Measurements from ENCODE around the gene TFR2.

Gene TFR2

DNA sequence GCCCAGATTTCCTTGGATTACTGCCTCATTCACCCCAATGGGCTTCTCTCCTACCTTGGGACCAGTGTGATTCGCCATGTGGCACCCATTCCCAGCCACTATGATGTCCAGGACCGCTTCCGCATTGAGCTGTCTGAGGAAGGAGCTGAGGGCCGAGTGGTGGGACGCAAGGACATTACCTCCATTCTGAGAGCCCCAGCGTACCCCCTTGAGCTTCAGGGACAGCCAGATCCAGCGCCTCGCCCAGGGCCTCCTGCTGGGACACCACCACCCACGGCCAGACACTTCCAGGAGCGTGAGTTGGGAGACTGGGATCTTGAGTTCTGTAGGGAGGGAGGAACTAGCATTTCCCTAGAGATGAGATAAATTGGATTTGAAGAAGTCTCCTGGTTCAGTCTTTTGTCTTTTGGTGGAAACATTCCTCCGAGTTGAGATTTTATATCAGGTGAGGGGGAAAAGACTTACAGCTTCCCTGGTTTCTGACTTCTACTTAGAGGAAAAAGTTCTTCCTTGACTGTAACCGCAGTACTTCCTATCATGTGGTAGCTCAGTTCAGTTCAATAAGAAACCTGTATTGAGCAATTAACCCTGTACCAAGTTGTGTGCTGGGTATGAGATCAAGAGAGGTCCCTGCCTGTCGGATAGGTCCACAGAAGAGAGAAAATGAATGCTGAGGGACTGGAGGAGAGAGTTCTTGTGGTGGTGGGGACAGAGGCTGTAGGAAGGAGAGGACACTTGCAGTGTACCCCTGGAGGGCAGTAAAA lies 27.8 kb downstream of the TFR2 start:
- DNase-seq (ENCODE audit: low read depth), result no peak

DNA sequence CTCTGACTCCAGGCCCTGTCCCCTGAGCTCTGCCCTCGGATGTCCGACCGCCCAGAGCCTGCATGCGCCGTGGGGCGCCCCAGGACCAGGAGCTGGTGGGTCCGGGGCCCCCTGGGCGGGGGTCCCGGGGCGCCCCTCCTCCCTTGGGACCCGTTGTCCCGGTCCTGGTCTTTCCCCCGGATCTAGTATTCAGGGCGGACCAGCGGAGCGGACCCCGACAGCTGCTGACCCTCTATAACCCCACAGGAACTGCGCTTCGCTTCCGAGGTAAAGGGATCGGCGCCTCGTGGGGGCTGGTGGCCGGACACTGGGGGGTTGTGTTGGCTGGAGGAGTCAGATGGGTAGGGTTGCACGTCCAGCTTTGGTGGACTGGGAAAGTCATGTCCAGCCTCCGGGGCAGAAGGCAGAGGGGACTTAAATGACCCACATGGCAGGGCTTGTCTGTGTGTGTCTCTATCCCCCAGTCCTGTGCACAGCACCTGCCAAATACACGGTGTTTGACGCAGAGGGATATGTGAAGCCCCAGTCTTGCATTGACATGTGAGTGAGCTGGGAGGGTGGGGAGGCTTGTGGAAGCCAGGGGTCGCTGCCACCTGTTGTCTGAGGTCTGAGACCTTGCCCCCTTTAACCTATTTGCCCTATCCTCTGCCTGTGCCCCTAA lies 28.5 kb downstream of the TFR2 start:
- no peak for DNase-seq (ENCODE audit: low read depth)

DNA sequence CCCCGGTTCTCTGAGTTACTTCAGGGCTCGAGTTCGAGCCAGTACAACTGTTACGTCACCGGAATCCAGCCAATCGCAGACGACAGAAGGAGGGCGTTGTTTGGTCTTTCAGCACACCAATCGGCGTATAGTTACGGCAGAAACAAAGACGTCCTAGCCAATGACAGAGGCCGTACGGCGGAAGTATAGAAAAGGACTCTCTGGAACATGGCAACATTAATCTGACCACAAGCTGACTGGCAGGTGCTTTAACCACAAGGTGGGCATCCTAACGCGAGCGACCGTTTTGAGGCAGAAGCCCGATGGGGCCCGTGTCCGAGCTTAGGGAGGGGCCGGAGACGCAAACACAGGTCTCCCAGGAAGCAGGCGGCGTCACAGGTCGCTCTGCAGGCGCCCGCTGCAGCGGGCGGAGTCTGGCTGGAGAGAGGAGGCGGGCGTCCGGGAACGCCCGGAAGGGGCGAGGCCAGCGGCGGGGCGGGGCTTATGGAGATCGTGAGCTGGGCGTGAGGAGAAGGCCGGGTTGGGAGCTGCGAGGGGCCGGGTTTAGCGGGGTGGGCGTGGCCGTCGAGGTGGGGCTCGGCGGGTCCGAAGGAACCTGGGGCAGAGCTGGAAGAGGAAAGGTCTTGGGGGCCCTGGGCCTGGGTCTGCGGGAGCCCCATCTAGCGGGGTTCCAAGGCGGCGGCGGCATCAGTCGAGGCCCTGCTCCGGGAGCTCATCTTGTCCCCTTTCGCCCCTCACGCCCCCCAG lies 29.2 kb downstream of the TFR2 start, which contains the start of gene MOSPD3:
TSS of gene MOSPD3 (plus strand) at position 558 of the 747 bp plus-strand sequence. CDS start 252 bp downstream, outside the sequence.
- DNase-seq (ENCODE audit: low read depth), result peak; percentile 94

DNA sequence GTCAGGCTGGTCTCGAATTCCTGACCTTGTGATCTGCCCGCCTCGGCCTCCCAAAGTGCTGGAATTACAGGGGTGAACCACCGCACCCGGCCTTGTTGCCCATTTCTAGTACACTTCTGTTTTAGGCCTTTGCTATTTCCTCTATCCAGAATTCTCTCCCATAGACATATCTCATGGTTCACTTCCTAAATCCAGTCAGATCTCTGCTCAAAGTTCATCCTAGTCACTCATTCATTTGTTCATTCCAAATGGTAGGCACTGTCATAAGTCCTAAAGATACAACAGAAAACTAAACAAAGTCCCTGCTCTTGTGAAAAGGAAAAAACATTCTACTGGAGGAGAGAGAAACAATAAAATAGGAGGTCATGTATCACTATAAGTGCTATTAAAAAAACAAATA lies 31.4 kb downstream of the TFR2 start:
- no peak for DNase-seq (ENCODE audit: low read depth)

DNA sequence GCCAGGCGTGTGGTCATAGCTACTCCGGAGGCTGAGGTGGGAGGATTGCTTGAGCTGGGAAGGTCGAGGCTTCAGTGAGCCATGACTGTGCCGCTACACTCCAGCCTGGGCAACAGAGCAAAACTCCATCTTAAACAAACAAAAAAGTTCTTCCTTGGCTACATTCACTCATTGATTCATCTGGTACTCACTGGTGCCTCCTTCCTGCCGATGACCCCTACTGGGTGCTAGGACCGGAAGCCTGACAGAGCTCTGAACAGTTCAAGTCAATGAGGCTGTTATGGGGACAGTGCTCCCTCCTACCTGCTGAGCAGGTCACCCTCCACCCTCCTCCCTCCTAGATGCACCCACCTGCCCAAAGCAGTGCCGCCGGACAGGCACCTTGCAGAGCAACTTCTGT lies 34.2 kb downstream of the TFR2 start:
- no peak for DNase-seq (ENCODE audit: low read depth)

DNA sequence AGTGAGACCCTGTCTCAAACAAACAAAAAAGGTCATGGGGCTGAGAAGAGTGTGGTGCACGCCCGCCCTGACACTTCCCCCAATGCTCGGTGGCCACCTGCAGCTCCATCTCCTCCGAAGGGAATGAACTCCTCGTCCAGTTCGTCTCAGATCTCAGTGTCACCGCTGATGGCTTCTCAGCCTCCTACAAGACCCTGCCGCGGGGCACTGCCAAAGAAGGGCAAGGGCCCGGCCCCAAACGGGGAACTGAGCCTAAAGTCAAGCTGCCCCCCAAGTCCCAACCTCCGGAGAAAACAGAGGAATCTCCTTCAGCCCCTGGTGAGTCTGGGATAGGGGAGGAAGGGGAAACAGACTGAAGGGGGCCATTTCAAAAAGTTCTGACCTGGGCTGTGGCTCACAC lies 35.0 kb downstream of the TFR2 start:
- DNase-seq (ENCODE audit: low read depth), result no peak

DNA sequence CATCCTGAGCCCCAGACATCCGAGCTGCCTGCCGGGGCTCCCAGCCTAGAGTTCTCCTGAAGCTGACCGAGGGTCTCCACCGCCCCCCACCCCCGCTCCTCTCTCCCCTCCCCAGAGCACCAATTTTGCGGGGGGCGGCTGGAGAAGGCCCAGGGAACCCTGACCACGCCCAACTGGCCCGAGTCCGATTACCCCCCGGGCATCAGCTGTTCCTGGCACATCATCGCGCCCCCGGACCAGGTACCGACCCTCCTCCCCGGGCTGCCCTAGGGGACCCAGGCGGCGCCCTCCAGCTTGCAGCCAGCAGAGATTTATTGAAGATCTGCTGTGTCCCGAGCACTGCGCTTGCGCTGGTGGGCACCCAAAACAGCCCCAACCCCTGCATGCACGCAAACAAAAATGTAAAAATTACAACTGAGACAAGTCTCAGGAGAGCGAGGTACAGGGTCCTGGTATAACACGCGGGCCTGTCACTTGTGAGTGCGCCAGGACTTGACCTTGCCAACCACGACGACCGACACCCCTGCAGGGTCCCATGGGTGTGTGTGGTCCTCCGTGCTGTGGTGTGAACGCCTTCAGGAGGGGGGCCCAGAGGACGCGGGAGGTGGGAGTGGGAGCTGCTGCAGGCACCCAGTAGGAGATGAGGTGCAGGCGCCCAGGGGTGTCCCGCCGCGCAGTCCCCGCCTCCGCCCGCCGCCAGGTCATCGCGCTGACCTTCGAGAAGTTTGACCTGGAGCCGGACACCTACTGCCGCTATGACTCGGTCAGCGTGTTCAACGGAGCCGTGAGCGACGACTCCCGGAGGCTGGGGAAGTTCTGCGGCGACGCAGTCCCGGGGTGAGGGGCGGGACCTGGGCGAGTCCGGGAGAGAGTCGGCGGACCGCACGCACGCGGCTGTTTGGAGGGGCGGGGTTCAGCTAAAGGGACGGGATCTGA lies 36.1 kb downstream of the TFR2 start:
- no peak for DNase-seq (ENCODE audit: low read depth)

DNA sequence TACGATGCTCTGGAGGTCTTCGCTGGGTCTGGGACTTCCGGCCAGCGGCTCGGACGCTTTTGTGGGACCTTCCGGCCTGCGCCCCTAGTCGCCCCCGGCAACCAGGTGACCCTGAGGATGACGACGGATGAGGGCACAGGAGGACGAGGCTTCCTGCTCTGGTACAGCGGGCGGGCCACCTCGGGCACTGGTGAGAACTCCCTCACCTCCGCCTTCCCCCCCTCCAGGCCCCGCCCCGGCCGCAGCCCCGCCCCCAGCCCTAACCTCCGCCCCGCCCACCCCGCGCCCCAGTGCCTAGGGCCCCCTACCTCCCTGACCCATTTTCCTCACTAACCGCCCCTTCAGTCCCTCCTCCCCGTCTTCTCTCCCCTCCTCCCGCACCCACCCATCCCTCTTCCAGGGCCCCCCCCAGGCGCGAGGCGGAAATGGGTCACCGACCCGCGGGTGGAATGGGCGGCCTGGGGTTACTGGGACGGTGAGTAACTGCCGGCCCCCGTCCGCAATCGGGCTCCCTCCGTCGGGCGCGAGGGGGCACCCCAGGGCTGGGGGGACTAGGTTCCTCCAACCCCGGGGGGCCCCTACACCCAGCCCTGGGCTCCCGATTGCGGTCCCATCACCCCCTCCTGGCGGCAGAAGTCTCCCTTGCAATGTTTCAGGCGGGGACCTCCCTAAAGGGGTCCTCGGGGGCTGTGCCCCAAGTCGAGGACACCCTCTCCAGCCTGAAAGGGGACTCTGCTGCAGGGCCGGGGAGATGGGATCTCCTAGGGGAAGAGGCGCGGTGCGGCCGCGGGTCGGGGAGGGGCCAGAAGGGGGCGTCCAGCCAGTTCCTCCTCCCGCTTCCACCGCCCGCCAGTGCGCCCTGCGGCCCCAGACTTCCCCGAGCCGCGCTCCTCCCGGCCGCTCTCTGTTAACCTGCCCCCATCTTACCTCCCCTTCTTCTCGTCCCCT lies 37.0 kb downstream of the TFR2 start:
- peak; percentile 60 for DNase-seq (ENCODE audit: low read depth)

DNA sequence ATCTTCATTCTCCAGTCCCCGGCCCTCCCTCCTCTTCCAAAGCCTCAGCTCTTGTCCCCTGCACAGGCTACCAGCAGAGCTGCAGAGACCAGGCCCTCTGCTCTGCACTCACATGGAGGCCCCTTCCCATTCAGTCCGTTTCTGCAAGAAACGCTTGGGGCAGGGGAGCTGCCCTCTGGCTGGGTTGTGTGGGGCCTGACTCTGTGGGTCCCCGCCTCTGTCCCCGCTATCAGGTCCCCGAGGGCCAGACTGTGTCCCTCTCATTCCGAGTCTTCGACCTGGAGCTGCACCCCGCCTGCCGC lies 37.7 kb downstream of the TFR2 start:
- no peak for DNase-seq (ENCODE audit: low read depth)

DNA sequence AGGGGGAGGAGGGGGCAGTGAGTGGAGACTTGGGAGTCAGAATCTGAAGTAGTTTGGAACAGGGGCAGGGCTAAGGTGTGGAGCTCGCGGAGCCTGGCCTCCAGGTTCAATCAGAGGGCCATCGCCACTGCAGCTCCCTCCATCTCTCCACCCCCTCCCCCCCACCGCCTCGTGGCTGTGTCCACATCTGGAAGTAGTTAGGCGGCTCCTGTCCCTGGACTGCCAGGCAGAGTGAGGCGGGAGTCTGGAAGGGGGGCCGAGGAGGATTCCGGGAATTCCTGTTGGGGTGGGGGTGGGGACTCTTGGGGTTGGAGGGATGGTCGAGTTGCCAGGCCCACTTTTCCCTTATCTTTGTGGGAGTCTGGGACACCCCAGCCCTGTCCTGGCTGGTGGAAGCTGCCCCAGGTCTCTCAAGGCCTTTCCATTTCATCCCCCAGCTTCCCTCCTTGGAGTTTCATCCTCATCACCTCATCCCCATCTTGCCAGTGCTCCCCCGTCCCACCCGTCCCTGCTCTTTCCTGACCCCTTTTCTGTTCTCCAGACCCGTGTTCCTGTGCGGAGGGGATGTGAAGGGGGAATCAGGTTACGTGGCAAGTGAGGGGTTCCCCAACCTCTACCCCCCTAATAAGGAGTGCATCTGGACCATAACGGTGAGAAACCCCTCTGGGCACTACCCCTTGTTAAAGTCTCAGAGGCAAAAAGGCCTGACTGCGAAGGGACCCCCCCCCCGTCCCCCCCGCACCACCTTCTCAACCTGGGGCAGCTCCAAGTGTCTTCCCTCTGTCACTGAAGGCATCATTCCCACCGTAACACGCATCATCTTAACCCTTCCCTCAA lies 38.2 kb downstream of the TFR2 start:
- DNase-seq (ENCODE audit: low read depth), result no peak

DNA sequence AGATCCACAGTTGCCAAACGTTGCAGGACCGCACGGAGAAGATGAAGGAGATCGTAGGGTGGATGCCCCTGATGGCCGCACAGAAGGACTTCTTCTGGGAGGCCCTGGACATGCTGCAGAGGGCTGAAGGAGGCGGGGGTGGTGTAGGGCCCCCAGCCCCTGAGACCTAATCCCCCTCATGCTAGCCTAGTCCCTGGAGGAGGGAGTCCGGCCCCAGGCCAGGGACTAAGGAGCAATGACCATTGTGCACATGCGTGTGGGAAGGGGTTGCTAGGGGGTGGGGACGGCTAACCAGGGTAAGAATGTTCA lies 40.7 kb downstream of the TFR2 start:
- no peak for DNase-seq (ENCODE audit: low read depth)

DNA sequence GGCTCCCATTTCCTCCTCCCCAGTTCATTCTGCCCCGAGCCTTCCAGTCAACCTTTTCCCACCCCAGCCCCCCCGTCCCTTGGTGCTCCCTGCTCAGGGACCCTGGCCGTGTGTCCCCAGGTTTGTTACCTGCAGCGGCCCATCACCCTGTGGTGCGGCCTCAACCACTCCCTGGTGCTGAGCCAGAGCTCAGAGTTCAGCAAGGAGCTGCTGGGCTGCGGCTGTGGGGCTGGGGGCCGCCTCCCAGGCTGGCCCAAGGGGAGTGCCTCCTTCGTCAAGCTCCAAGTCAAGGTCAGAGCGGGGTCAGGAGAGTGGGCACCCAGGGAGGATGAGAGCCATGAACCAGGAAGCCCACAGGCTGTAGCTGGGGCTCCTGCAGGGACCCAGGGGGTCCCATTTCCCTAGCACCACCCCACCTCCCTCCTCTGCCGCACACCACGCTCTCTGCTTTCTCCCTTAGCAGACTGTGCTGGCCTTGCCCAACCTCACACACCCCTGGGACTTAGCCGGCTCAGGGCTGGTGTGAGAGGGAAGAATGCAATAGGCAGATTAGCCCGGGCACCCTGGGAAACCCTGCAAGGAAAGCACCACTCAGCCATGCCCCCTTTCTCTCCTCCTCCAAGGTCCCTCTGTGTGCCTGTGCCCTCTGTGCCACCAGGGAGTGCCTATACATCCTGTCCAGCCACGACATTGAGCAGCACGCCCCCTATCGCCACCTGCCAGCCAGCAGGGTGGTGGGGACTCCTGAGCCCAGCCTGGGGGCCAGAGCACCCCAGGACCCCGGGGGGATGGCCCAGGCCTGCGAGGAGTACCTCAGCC lies 41.2 kb downstream of the TFR2 start:
- DNase-seq (ENCODE audit: low read depth), result no peak

DNA sequence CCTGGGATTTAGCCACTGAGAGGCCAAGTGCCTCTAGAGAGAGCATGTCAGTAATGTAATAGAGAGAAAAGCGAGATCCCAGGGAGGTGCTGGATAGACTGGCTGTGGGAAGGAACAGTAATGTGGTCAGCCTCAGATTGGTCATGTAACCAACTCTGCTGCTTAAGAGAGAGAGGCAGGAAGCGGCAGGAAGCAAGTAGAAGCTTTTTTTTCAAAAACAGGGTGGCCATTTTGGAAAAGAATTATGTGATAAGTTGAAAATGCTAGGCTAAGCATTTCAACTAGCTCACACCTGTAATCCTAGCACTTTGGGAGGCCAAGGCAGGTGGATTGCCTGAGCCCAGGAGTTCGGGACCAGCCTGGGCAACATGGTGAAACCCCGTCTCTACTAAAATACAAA lies 42.9 kb downstream of the TFR2 start:
- no peak for DNase-seq (ENCODE audit: low read depth)

DNA sequence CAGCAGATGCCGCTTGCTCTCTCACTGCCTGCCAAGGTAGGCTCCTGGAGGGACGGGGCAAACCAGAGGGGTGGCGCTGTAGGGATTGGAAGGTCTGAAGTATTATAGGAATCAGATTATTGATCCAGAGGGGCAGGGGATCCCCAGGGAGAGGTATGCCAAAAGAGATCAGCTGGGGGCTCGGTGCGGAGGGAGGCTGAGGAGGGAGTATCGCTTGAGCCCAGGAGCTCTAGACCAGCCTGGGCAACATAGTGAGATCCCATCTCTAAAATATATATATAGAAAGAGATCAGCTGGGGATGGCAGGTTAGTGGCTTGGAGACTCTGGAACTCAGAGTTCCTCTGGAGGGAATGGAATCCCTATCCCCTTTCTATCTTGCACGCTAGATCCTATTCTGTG lies 46.2 kb downstream of the TFR2 start:
- no peak for DNase-seq (ENCODE audit: low read depth)

DNA sequence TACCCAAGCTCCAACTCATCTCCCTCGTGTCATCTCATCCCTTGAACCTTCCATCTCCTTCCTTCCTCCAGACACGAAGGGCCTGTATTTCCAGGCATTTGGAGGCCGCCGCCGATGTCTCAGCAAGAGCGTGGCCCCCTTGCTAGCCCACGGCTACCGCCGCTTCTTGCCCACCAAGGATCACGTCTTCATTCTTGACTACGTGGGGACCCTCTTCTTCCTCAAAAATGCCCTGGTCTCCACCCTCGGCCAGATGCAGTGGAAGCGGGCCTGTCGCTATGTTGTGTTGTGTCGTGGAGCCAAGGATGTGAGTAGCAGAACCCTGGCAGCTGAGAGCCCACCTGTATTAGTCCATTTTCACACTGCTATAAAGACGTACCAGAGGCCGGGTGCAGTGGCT lies 49.8 kb downstream of the TFR2 start:
- no peak for DNase-seq (ENCODE audit: low read depth)

DNA sequence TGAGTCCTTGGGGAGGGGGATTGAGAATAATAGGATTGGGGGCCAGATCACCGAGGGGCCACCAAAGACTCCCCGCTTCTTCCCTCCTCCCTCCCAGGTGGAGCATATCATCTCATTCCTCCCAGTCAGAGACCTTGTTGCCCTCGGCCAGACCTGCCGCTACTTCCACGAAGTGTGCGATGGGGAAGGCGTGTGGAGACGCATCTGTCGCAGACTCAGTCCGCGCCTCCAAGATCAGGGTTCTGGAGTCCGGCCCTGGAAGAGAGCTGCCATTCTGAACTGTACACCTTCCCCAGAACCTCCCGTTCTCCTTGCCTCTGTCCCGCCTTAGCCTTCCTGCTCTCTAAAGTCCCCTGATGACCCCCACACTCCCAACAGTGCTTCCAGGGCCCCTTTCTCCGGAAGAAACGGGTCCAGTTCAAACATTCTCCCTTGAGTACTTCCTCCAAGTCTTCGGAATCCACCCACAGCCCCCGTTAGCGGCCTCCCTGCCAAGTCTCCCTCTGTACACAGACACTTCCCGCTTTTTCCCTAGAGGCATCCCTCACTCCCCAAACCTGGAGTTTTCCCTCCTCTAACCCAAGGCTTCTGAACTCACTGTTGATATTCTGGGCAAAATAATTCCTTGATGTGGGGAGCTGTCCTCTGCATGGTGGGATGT lies 51.1 kb downstream of the TFR2 start:
- DNase-seq (ENCODE audit: low read depth), result no peak

DNA sequence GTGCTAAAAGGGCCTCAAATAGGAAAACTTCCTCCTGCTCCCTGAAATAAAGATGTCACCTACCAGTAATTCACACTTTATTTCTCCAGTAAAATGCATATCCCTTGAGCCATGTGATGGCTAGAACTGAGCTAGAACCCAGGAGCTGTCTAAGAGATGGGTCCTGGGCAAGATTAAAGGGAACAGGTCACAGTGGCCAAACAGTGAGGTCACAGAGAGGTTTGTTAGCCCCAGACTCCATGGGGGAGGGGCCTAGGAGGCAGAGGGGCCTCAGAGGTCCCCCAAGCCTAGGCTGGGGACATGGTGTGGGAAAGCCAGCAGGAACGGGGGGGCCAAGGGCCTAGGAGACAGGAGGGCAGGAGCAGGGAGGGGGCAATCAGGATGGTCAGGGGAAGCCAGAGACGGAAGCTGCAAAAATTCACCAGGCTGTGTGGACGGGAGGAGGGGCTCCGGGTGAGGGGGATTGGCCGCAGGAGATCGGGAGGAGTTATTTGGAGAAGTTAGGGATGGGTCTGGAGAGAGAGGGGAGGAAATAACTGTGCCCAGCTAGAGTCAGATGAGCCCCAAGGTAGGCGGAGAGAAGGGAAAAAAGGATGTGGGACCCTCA lies 51.9 kb downstream of the TFR2 start:
- no peak for DNase-seq (ENCODE audit: low read depth)

DNA sequence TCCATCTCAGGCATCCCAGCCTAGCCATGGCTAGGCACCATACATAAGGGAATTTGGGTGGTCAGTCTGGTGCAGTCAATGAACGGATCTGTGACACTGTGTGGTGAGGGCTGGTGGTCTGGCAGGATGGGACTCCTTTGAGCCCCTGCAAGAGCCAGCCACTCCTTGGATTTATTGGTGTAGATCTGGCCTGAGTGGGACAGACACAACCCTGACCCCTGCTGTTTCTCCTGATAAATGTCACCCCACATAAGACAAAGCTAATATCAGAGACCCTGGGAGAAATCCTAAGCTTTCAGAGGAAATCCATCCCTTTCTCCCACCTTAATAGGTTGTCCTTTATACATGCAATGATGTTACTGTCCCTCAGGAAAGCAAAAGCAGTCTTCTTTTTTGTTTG lies 52.9 kb downstream of the TFR2 start:
- DNase-seq (ENCODE audit: low read depth), result no peak

Data from activated T-helper 1 cell treated with Interleukin-2 at 50 U/mL for 16 hours (primary cell).